IgD-negative memory B cell (primary cell): ENCODE measurements around the gene FUT3. TPM values are rescaled to one million over a fixed set of nuclear protein-coding genes. Genes with fewer than 3 reads are reported as not detected.
"Not testable (repeated sequence)": the region's sequence is repeated elsewhere in the genome, so short reads cannot be mapped to it uniquely, and the experiment has no call there.

ENCODE experiments used
- H3K27ac Mint-ChIP-seq, 3 donors: one replicate each; pipeline ENCODE4 v1.8.0; 2020 to 2022; ENCODE audit warnings: mild to moderate bottlenecking in 3 of 3, mixed read lengths in 3 of 3, moderate library complexity in 1 of 3
- H3K27me3 Mint-ChIP-seq: one replicate; pipeline ENCODE4 v1.8.0; 2021; ENCODE audit warnings: mixed read lengths
- H3K36me3 Mint-ChIP-seq: one replicate; pipeline ENCODE4 v1.8.0; 2020; ENCODE audit warnings: mild to moderate bottlenecking, mixed read lengths
- H3K4me1 Mint-ChIP-seq, 3 donors: one replicate each; pipeline ENCODE4 v1.8.0; 2020 to 2022; ENCODE audit warnings: mixed read lengths in 3 of 3, mild to moderate bottlenecking in 1 of 3
- H3K4me3 Mint-ChIP-seq, 4 donors: one replicate each; pipeline ENCODE4 v1.8.0; 2020 to 2022; ENCODE audit warnings: mild to moderate bottlenecking in 4 of 4, mixed read lengths in 4 of 4, moderate library complexity in 3 of 4
- H3K9me3 Mint-ChIP-seq, 3 donors: one replicate each; pipeline ENCODE4 v1.8.0; 2020 to 2021; ENCODE audit warnings: mixed read lengths in 3 of 3, mild to moderate bottlenecking in 1 of 3
- polyA plus RNA-seq: library from polyadenylated mRNA; unstranded; fragments of 300-500 nt; fragmentation: Illumina TruSeq; gene quantifications from one replicate; pipeline ENCODE4 v1.2.3, GENCODE V29; 2021

The FUT3 gene
- polyA plus RNA-seq, 1 donor from 2014 or later = not detected

DNA sequence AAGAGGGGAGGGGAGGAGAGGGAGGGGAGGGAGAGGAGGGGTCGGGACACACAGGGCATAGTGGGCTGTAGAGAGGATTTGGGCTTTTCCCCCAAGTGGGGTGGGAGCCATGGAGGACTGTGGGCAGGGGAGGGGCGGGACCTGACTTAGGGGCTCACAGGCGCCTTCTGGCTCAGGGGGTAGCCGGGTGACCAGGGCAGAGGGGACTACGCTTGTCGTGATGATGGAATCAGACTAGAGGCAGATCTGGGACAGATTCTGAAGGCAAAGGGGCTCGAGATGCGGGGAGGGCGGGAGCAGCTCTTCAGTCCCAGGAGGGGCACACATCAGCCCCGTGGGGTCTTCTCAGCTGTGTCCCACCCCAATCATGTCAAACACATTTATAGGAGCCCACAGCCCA is 38.9 kb upstream of the FUT3 start:
- peaks cover 0 to 4% (median 0%) of the 10 kb centered on the region in 3 donors for H3K4me1 Mint-ChIP-seq
- H3K27ac Mint-ChIP-seq = no peak overlapping the region
- no peaks in the 10 kb centered on the region for H3K9me3 Mint-ChIP-seq
- H3K4me3 Mint-ChIP-seq = peak overlapping the region in 1 of 4 donors; percentile 5
- peaks cover 2% of the 10 kb centered on the region for H3K36me3 Mint-ChIP-seq
- no peaks in the 10 kb centered on the region for H3K27me3 Mint-ChIP-seq

- no peak overlapping the region for H3K4me3 Mint-ChIP-seq
Measured at GRCh38 chr19:5889288-5889971, 38.2 kb upstream of the FUT3 start.

DNA sequence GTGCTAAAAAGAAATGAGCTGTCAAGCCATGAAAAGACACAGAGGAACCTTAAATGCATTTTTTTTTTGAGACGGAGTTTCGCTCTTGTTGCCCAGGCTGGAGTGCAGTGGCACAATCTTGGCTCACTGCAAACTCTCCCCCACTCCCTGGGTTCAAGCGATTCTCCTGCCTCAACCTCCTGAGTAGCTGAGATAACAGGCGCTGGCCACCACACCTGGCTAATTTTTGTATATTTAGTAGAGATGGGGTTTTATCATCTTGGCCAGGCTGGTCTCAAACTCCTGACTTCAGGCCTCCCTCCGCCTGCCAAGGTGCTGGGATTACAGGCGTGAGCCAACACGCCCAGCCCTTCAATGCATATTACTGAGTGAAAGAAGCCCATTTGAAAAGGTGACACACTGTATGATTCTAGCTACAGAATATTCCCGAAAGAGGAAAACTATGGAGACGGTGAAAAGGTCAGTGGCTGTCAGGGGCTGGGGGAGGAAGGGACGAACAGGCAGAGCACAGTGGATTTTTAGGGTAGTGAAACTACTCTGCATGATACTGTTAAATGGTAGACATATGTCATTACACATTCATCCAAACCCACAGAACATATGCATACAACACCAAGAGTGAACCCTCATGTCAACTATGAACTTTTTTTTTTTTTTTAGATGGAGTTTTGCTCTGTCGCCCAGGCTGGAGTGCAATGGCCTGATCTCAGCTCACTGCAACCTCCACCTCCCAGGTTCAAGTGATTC is 33.0 kb upstream of the FUT3 start:
- not testable (repeated sequence) for H3K4me3 Mint-ChIP-seq, H3K36me3 Mint-ChIP-seq, H3K27me3 Mint-ChIP-seq, H3K4me1 Mint-ChIP-seq, H3K9me3 Mint-ChIP-seq, H3K27ac Mint-ChIP-seq

More at GRCh38 chr19:5889288-5889971, 38.2 kb upstream of the FUT3 start:
- no peaks in the 10 kb centered on the region for H3K27me3 Mint-ChIP-seq
- no peak overlapping the region for H3K27ac Mint-ChIP-seq
- H3K36me3 Mint-ChIP-seq = peaks cover 2% of the 10 kb centered on the region
- H3K9me3 Mint-ChIP-seq = no peaks in the 10 kb centered on the region
- peaks cover 0 to 4% (median 0%) of the 10 kb centered on the region in 3 donors for H3K4me1 Mint-ChIP-seq

- not testable (repeated sequence) for H3K27me3 Mint-ChIP-seq, H3K27ac Mint-ChIP-seq, H3K36me3 Mint-ChIP-seq, H3K9me3 Mint-ChIP-seq, H3K4me1 Mint-ChIP-seq, H3K4me3 Mint-ChIP-seq
Measured at GRCh38 chr19:5883157-5883873, 32.1 kb upstream of the FUT3 start.

- H3K4me1 Mint-ChIP-seq = peaks cover 0 to 4% (median 0%) of the 10 kb centered on the region in 3 donors
- H3K36me3 Mint-ChIP-seq = peaks cover 2% of the 10 kb centered on the region
- peaks cover 6% of the 10 kb centered on the region for H3K27me3 Mint-ChIP-seq
- peak overlapping the region in 1 of 3 donors; percentile 15 for H3K27ac Mint-ChIP-seq
- no peaks in the 10 kb centered on the region for H3K9me3 Mint-ChIP-seq
- H3K4me3 Mint-ChIP-seq = peak overlapping the region in 1 of 4 donors; percentile 6
Measured at GRCh38 chr19:5882421-5882968, 31.2 kb upstream of the FUT3 start.

- peaks cover 2% of the 10 kb centered on the region for H3K36me3 Mint-ChIP-seq
- H3K27ac Mint-ChIP-seq = no peak overlapping the region
- H3K4me3 Mint-ChIP-seq = no peak overlapping the region
- H3K27me3 Mint-ChIP-seq = peaks cover 6% of the 10 kb centered on the region
- H3K4me1 Mint-ChIP-seq = peaks cover 0 to 4% (median 0%) of the 10 kb centered on the region in 3 donors
- H3K9me3 Mint-ChIP-seq = no peaks in the 10 kb centered on the region
Measured at GRCh38 chr19:5881543-5882299, 30.5 kb upstream of the FUT3 start.

DNA sequence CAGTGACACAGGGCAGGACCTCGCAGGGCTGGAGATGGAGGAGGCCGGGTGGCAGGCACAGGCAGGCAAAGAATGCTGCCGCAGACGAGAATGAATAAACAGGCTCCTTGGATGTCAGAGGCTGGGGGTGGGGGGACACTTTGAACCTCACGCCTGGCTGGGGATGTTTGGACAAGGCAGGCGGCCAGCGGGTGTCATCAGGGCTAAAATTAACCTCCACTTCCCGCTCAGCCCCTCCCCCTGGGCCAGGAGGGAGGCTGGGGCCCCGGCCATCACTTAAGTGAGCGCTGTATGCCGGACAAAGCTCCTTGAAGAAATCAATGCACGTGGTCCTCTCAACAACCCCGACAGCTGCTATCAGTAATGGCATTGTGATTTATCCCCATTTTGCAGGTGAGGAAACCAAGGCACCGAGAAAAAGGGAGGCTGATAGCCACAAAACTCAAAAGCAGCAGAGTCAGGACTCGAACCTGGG is 29.4 kb upstream of the FUT3 start:
- Mint-ChIP-seq H3K36me3 (peaks cover 2% of the 10 kb centered on the region), H3K4me3 (no peak overlapping the region), H3K27me3 (peaks cover 6% of the 10 kb centered on the region), H3K27ac (no peak overlapping the region), H3K9me3 (no peaks in the 10 kb centered on the region), H3K4me1 (peaks cover 0 to 4% (median 0%) of the 10 kb centered on the region in 3 donors)

DNA sequence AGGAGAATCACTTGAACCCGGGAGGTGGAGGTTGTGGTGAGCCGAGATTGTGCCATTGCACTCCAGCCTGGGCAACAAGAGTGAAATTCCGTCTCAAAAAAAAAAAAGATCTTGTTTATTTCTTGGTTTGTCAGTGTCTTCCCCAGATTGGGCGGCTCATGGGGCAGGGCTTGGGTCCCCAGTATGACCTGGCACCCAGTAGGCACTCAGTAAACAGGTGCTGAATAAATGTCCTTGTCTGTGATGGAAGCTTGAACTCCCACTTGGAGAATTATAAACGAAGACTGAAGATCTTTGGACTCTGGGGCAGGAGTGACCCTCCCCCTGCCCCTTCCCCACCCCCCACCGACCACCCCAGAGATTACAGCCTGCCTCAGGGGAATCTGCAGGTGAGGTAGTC is 28.9 kb upstream of the FUT3 start:
- no peaks in the 10 kb centered on the region for H3K9me3 Mint-ChIP-seq
- H3K4me3 Mint-ChIP-seq = no peak overlapping the region
- peaks cover 6% of the 10 kb centered on the region for H3K27me3 Mint-ChIP-seq
- H3K36me3 Mint-ChIP-seq = peaks cover under 1% of the 10 kb centered on the region
- H3K4me1 Mint-ChIP-seq = peaks cover 0 to under 1% (median 0%) of the 10 kb centered on the region in 3 donors
- H3K27ac Mint-ChIP-seq = no peak overlapping the region

DNA sequence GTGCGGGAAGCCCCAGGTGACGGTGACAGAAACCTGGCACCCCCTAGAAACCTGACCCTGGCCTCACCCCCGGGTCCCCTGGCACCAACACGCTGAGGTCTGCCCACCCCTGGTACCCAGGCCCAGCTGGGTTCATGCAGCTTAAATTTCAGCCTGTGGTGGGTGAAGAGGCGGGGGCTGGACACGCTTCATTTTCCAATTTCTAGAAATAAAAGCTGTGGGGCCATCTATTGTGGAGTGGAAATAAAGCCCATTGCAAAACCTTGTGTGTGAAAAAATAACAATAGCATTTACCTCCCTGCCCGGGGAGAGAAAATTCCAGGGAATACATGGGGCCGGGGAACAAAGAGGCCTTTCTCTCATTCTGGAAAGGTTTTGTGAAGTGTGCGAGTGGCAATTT is 26.6 kb upstream of the FUT3 start:
- no peaks in the 10 kb centered on the region for H3K9me3 Mint-ChIP-seq
- no peaks in the 10 kb centered on the region for H3K36me3 Mint-ChIP-seq
- no peaks in the 10 kb centered on the region for H3K4me1 Mint-ChIP-seq
- no peak overlapping the region for H3K27ac Mint-ChIP-seq
- H3K4me3 Mint-ChIP-seq = no peak overlapping the region
- H3K27me3 Mint-ChIP-seq = peaks cover 9% of the 10 kb centered on the region

GRCh38 chr19:5877427-5877826 is 26.2 kb upstream of the FUT3 start:
- Mint-ChIP-seq H3K36me3 (no peaks in the 10 kb centered on the region), H3K27me3 (peaks cover 9% of the 10 kb centered on the region), H3K9me3 (no peaks in the 10 kb centered on the region), H3K4me3 (no peak overlapping the region), H3K27ac (no peak overlapping the region), H3K4me1 (no peaks in the 10 kb centered on the region)

DNA sequence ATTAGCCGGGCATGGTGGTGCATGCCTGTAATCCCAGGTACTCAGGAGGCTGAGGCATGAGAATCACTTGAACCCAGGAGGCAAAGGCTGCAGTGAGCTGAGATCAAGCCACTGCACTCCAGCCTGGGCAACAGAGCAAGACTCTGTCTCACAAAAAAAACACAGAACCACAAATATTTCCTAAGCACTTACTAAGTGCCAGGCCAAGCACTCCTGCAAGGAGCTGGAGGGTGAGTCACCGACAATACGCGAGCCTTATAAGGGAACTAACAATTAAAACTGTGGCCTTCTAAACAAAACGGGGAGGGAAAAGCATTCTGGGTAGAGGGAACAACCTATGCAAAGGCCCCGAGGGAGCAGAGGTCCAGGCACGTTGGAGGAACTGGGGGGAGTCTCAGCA is 23.2 kb upstream of the FUT3 start:
- not testable (repeated sequence) for H3K9me3 Mint-ChIP-seq, H3K27me3 Mint-ChIP-seq, H3K27ac Mint-ChIP-seq, H3K36me3 Mint-ChIP-seq, H3K4me3 Mint-ChIP-seq, H3K4me1 Mint-ChIP-seq

DNA sequence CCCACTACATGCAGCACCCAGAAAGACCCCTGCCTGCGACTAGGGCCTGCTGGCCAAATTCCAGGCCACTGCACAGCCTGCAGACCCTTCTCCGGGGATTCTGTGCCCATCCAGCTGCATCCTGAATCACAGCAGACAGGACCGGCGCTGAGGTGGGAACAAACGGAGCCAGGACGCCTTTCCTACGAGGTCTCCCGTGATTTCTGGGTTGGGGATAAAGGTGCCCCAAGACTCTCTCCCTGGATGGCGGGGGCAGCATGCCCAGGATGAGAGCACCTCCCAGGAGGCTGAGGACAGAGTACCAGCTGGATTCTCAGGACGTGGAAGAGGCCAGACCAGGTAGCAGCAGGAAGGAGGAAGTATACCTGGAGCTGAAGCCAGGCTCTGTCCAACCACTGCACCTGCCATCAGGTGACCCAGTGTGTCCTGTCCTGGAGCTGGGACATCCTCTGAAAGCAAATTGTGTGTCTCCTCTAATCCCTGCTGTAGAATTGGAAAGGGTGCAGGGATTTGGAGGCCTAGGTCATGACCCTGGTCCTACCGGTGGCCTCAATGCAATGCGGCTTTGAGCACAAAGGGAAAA is 22.5 kb upstream of the FUT3 start:
- H3K4me1 Mint-ChIP-seq = no peaks in the 10 kb centered on the region

GRCh38 chr19:5870986-5871394 is 19.7 kb upstream of the FUT3 start:
- Mint-ChIP-seq H3K9me3 (peaks cover 0 to 2% (median 0%) of the 10 kb centered on the region in 3 donors), H3K27ac (no peak overlapping the region), H3K4me3 (no peak overlapping the region), H3K27me3 (peaks cover 6% of the 10 kb centered on the region), H3K4me1 (no peaks in the 10 kb centered on the region), H3K36me3 (peaks cover 1% of the 10 kb centered on the region)

More for the DNA sequence above, 22.5 kb upstream of the FUT3 start:
- H3K27ac Mint-ChIP-seq = no peak overlapping the region
- H3K27me3 Mint-ChIP-seq = peaks cover 6% of the 10 kb centered on the region
- H3K4me3 Mint-ChIP-seq = no peak overlapping the region
- peaks cover 0 to 2% (median 0%) of the 10 kb centered on the region in 3 donors for H3K9me3 Mint-ChIP-seq
- no peaks in the 10 kb centered on the region for H3K36me3 Mint-ChIP-seq
